ENCODE results near the gene CCDC54. TPM values are rescaled to one million over a fixed set of nuclear protein-coding genes. Genes with fewer than 3 reads are reported as not detected.

CCDC54 gene
- total RNA-seq, 2 donors from 2014 or later, result 5.4 TPM; not detected in 1

GRCh38 chr3:107384428-107384827 is 7.2 kb downstream of the CCDC54 start:
- no peak overlapping the region for H3K27ac ChIP-seq
- no peaks in the 10 kb centered on the region for H3K4me1 ChIP-seq (replicated peaks)
- H3K27me3 ChIP-seq (replicated peaks; ENCODE audit: insufficient read depth), result no peaks in the 10 kb centered on the region
- no peaks in the 10 kb centered on the region for H3K9me3 ChIP-seq
- intact Hi-C loops (cut with DNase I), result no loop called here
- WGBS, result 75% methylated on average over 2 of the region's 2 CpGs
- DNase-seq (ENCODE audit: low spot score), result no peak
- no peak overlapping the region for H3K4me3 ChIP-seq
- H3K36me3 ChIP-seq, result no peaks in the 10 kb centered on the region
- no peak for TF ChIP-seq CTCF (IDR thresholded peaks at IDR 0.05)
- no peak for TF ChIP-seq POLR2A (IDR thresholded peaks at IDR 0.05)
- TF ChIP-seq POLR2AphosphoS5 (IDR thresholded peaks at IDR 0.05), result no peak

GRCh38 chr3:107384907-107385306 is 7.7 kb downstream of the CCDC54 start:
- intact Hi-C loops (cut with DNase I), result no loop called here

GRCh38 chr3:107387555-107387954 is 10.3 kb downstream of the CCDC54 start:
- no peak overlapping the region for H3K4me3 ChIP-seq
- H3K27me3 ChIP-seq (replicated peaks; ENCODE audit: insufficient read depth), result no peaks in the 10 kb centered on the region
- no peaks in the 10 kb centered on the region for H3K36me3 ChIP-seq
- intact Hi-C loops (cut with DNase I), result no loop called here
- TF ChIP-seq CTCF (IDR thresholded peaks at IDR 0.05), result no peak
- H3K4me1 ChIP-seq (replicated peaks), result no peaks in the 10 kb centered on the region
- 94% methylated on average over 3 of the region's 3 CpGs for WGBS
- no peak for DNase-seq (ENCODE audit: low spot score)
- no peak overlapping the region for H3K27ac ChIP-seq
- no peaks in the 10 kb centered on the region for H3K9me3 ChIP-seq

More at GRCh38 chr3:107384907-107385306, 7.7 kb downstream of the CCDC54 start:
- 60% methylated on average over 2 of the region's 2 CpGs for WGBS
- no peak overlapping the region for H3K27ac ChIP-seq
- no peaks in the 10 kb centered on the region for H3K27me3 ChIP-seq (replicated peaks; ENCODE audit: insufficient read depth)
- H3K9me3 ChIP-seq, result no peaks in the 10 kb centered on the region
- no peak for TF ChIP-seq POLR2AphosphoS5 (IDR thresholded peaks at IDR 0.05)
- no peak for TF ChIP-seq CTCF (IDR thresholded peaks at IDR 0.05)
- TF ChIP-seq POLR2A (IDR thresholded peaks at IDR 0.05), result no peak
- H3K4me3 ChIP-seq, result no peak overlapping the region
- no peaks in the 10 kb centered on the region for H3K4me1 ChIP-seq (replicated peaks)
- H3K36me3 ChIP-seq, result no peaks in the 10 kb centered on the region
- DNase-seq (ENCODE audit: low spot score), result no peak

GRCh38 chr3:107392549-107393165 is 15.4 kb downstream of the CCDC54 start:
- intact Hi-C loops (cut with DNase I), result no loop called here
- no peaks in the 10 kb centered on the region for H3K36me3 ChIP-seq
- 51% methylated on average over 3 of the region's 3 CpGs for WGBS
- DNase-seq (ENCODE audit: low spot score), result no peak
- no peaks in the 10 kb centered on the region for H3K4me1 ChIP-seq (replicated peaks)
- TF ChIP-seq CTCF (IDR thresholded peaks at IDR 0.05), result no peak
- no peak for TF ChIP-seq POLR2A (IDR thresholded peaks at IDR 0.05)
- TF ChIP-seq POLR2AphosphoS5 (IDR thresholded peaks at IDR 0.05), result no peak
- H3K9me3 ChIP-seq, result no peaks in the 10 kb centered on the region
- H3K4me3 ChIP-seq, result no peak overlapping the region
- H3K27me3 ChIP-seq (replicated peaks; ENCODE audit: insufficient read depth), result no peaks in the 10 kb centered on the region
- H3K27ac ChIP-seq, result no peak overlapping the region

- Histone ChIP-seq H3K27ac (no peak overlapping the region), H3K36me3 (no peaks in the 10 kb centered on the region), H3K4me1 (replicated peaks) (no peaks in the 10 kb centered on the region), H3K27me3 (replicated peaks; ENCODE audit: insufficient read depth) (no peaks in the 10 kb centered on the region), H3K9me3 (no peaks in the 10 kb centered on the region), H3K4me3 (no peak overlapping the region)
- intact Hi-C loops (cut with DNase I), result no loop called here
- TF ChIP-seq POLR2AphosphoS5 (IDR thresholded peaks at IDR 0.05) (no peak), POLR2A (IDR thresholded peaks at IDR 0.05) (no peak), CTCF (IDR thresholded peaks at IDR 0.05) (no peak)
- 88% methylated on average over 1 of the region's 1 CpG for WGBS
- no peak for DNase-seq (ENCODE audit: low spot score)
Observed at GRCh38 chr3:107394502-107394901, 17.3 kb downstream of the CCDC54 start.

Measured in prostate gland (tissue), 2 donors.